AG04449 (cell line): ENCODE measurements around the gene HMGB1.

Source experiments
- CTCF ChIA-PET: fragments of 350-600 bp; formaldehyde crosslinking; extraction: SDS; loops from one replicate; lab custom pipeline; 2021; ENCODE audit warnings: antibody characterized with exemption; lab: Yijun Ruan, JAX
- POLR2A ChIA-PET: fragments of 400-600, 350-600 bp; formaldehyde crosslinking; extraction: SDS; loops from one replicate; lab custom pipeline; 2020; ENCODE audit warnings: antibody characterized with exemption, inconsistent platforms; lab: Yijun Ruan, JAX
- DNase-seq: peaks from one replicate; pipeline ENCODE4 v3.0.0-alpha.2; 2010; ENCODE audit warnings: low read depth, low spot score
- H3K4me3 ChIP-seq: 2 replicates; pipeline ENCODE4 v1.5.1; 2011; ENCODE audit warnings: low read depth, mild to moderate bottlenecking, control low read depth, low read length
- CTCF ChIP-seq: IDR thresholded peaks from one replicate; pipeline ENCODE4 v1.5.1; 2011; ENCODE audit warnings: mild to moderate bottlenecking, moderate library complexity, low read length, control low read depth, inconsistent platforms; ENCODE audit not compliant: insufficient read depth; ENCODE audit errors: missing control alignments

Gene HMGB1

GRCh38 chr13:30418717-30419459 is 46.8 kb downstream of the HMGB1 start:
- ChIA-PET POLR2A (no interaction called here), CTCF (interaction anchor here (0.9 to 1.6 kb wide), 3 partner anchors 11 kb away, joined by 3 to 9 read pairs (median 5); no protein-coding TSS in a partner anchor)
- H3K4me3 ChIP-seq: no peak overlapping the region
- DNase-seq: no peak
- no peak for TF ChIP-seq CTCF

- ChIA-PET CTCF (interaction anchor here (1.1 to 1.6 kb wide), 2 partner anchors 8 to 10 kb away, joined by 3 to 9 read pairs; no protein-coding TSS in a partner anchor), POLR2A (no interaction called here)
- no peak for DNase-seq
- no peak overlapping the region for H3K4me3 ChIP-seq
- TF ChIP-seq CTCF: no peak
These were observed 47.5 kb downstream of the HMGB1 start for GRCh38 chr13:30418075-30418716.

GRCh38 chr13:30416471-30416870 is 49.3 kb downstream of the HMGB1 start:
- CTCF ChIA-PET: interaction anchor here (0.6 to 1.1 kb wide), 2 partner anchors 13 to 451 kb away, joined by 3 read pairs; no protein-coding TSS in a partner anchor
- TF ChIP-seq CTCF: no peak
- no peak for DNase-seq
- POLR2A ChIA-PET: no interaction called here
- no peak overlapping the region for H3K4me3 ChIP-seq

- ChIA-PET CTCF (interaction anchor here (1.1 to 1.4 kb wide), 3 partner anchors 10 to 283 kb away, joined by 3 to 5 read pairs (median 3); no protein-coding TSS in a partner anchor), POLR2A (no interaction called here)
- no peak for DNase-seq
- H3K4me3 ChIP-seq: no peak overlapping the region
- no peak for TF ChIP-seq CTCF
These were observed 50.2 kb downstream of the HMGB1 start for GRCh38 chr13:30415430-30416030.

- DNase-seq: no peak
- H3K4me3 ChIP-seq: no peak overlapping the region
- CTCF ChIA-PET: no interaction called here
- POLR2A ChIA-PET: interaction anchor here (0.8 kb wide), 1 partner anchor 52 kb away, joined by 3 read pairs; the partner anchor contains the start of gene HMGB1
- no peak for TF ChIP-seq CTCF
These were observed 51.9 kb downstream of the HMGB1 start for GRCh38 chr13:30413842-30414241.

- H3K4me3 ChIP-seq: no peak overlapping the region
- TF ChIP-seq CTCF: no peak
- no peak for DNase-seq
- ChIA-PET POLR2A (no interaction called here), CTCF (no interaction called here)
These were observed 53.4 kb downstream of the HMGB1 start for GRCh38 chr13:30412346-30412745.
